K562 (cell line): ENCODE measurements around the gene ELF1. TPM values are rescaled to one million over a fixed set of nuclear protein-coding genes. Genes with fewer than 3 reads are reported as not detected.

ENCODE experiments used
- ATAC-seq: fragments of 200-7000 bp; cut with Tn5 transposase; 3 replicates; pipeline ENCODE4 v1.9.1; 2020; ENCODE audit warnings: moderate library complexity
- BruUV-seq: library from RNA; stranded (reverse); fragments of 400-500 nt; replicated peaks from 2 replicates; lab custom pipeline; 2021; lab: Mats Ljungman, UMichigan
- CTCF ChIA-PET: fragments of 300-600 bp; formaldehyde crosslinking; extraction: SDS; loops from one replicate; lab custom pipeline; 2021; ENCODE audit warnings: low intra/inter-chr PET ratio; lab: Yijun Ruan, JAX
- POLR2A ChIA-PET: fragments of 300-600, 350-650 bp; sonication (Branson Sonifier 250); formaldehyde crosslinking; extraction: SDS; loops from one replicate; lab custom pipeline; 2021; ENCODE audit warnings: antibody characterized with exemption, inconsistent platforms; lab: Yijun Ruan, JAX
- DNase-seq, 4 experiments: peaks; one replicate each; pipeline versions ENCODE4 v3.0.0 to v3.0.0-alpha.2; 2011 to 2018; ENCODE audit warnings: low spot score in 3 of 4, mixed read lengths in 3 of 4; ENCODE audit errors: extremely low read depth in 1 of 4
- FAIRE-seq: peaks from 2 replicates; lab custom pipeline; 2011; peaks lifted over from hg19 to GRCh38; lab: Jason Lieb, UNC
- H2AFZ ChIP-seq: 2 replicates; pipeline ENCODE4 v1.6.0; 2011; ENCODE audit warnings: low read depth, low read length, control low read depth, inconsistent platforms
- H3K27ac ChIP-seq: fragments of 200-600 bp; 3 replicates; pipeline ENCODE4 v1.8.0; 2011; ENCODE audit warnings: low read depth, mild to moderate bottlenecking, control low read depth, inconsistent platforms, low read length, moderate library complexity, mixed read lengths; ENCODE audit errors: extremely low read depth
- H3K27me3 ChIP-seq, 2 experiments: fragments of 300-600 bp in 1 of 2; 2 replicates in 1 of 2; 3 replicates in 1 of 2; pipeline versions ENCODE4 v1.6.0 to v1.8.0; 2011; ENCODE audit warnings: inconsistent platforms in 2 of 2, low read length in 2 of 2, mild to moderate bottlenecking in 1 of 2, mixed read lengths in 1 of 2, moderate library complexity in 1 of 2; ENCODE audit not compliant: control insufficient read depth in 2 of 2, insufficient read depth in 2 of 2
- H3K36me3 ChIP-seq: fragments of 300-600 bp; 3 replicates; pipeline ENCODE4 v1.8.0; 2011; ENCODE audit warnings: mild to moderate bottlenecking, low read length, inconsistent platforms; ENCODE audit not compliant: control insufficient read depth, insufficient read depth
- H3K4me1 ChIP-seq, 2 experiments: fragments of 200-600 bp in 1 of 2; replicated peaks in 1 of 2; 2 replicates in 1 of 2; 3 replicates in 1 of 2; pipeline versions ENCODE4 v1.5.1 to v1.8.0; 2011; ENCODE audit warnings: inconsistent platforms in 2 of 2, low read length in 2 of 2, mild to moderate bottlenecking in 1 of 2, mixed read lengths in 1 of 2, moderate library complexity in 1 of 2; ENCODE audit not compliant: control insufficient read depth in 2 of 2, insufficient read depth in 2 of 2
- H3K4me2 ChIP-seq: 2 replicates; pipeline ENCODE4 v1.6.1; 2011; ENCODE audit warnings: low read length, control low read depth, inconsistent platforms, mixed read lengths; ENCODE audit not compliant: insufficient read depth
- H3K4me3 ChIP-seq: fragments of 200-600 bp; sonication (generic), shearing (Covaris generic); 2 replicates; pipeline ENCODE4 v1.5.1; 2016; ENCODE audit warnings: control low read depth, inconsistent platforms
- H3K79me2 ChIP-seq: fragments of 200-600 bp; 3 replicates; pipeline ENCODE4 v1.8.0; 2011; ENCODE audit warnings: low read length, inconsistent platforms; ENCODE audit not compliant: control insufficient read depth, insufficient read depth
- H3K9ac ChIP-seq, 2 experiments: 2 replicates each; pipeline versions ENCODE4 v1.6.0 to v1.6.1; 2011; ENCODE audit warnings: low read depth in 2 of 2, low read length in 2 of 2, control low read depth in 1 of 2, inconsistent platforms in 1 of 2, mild to moderate bottlenecking in 1 of 2, mixed read lengths in 1 of 2; ENCODE audit not compliant: insufficient read depth in 1 of 2
- H3K9me1 ChIP-seq: one replicate; pipeline ENCODE4 v1.6.0; 2011; ENCODE audit warnings: inconsistent platforms, mild to moderate bottlenecking, low read length, moderate library complexity; ENCODE audit not compliant: control insufficient read depth, insufficient read depth
- H3K9me3 ChIP-seq: replicated peaks from 2 replicates; pipeline ENCODE4 v1.5.1; 2011; ENCODE audit warnings: low read depth, low read length, inconsistent platforms; ENCODE audit not compliant: control insufficient read depth, insufficient read depth
- H4K20me1 ChIP-seq: replicated peaks from 2 replicates; pipeline ENCODE4 v1.6.1; 2011; ENCODE audit warnings: low read length, inconsistent platforms, mixed read lengths; ENCODE audit not compliant: control insufficient read depth, insufficient read depth
- FOXK2 ChIP-seq, 2 experiments: fragments of 450-650 bp; IDR thresholded peaks in 1 of 2; conservative IDR thresholded peaks in 1 of 2; 2 replicates each; pipeline ENCODE4 v1.6.1; 2016; ENCODE audit warnings: low read depth in 2 of 2, mild to moderate bottlenecking in 1 of 2
- RBM25 ChIP-seq: fragments of 200-400 bp; formaldehyde crosslinking; IDR thresholded peaks from 2 replicates; pipeline ENCODE4 v1.6.1; 2018; ENCODE audit warnings: low read length, low read depth, moderate library complexity; ENCODE audit not compliant: severe bottlenecking
- SMAD1 ChIP-seq: fragments of 150-350 bp; IDR thresholded peaks from 2 replicates; pipeline ENCODE4 v1.6.1; 2014; ENCODE audit warnings: low read length, low read depth; ENCODE audit not compliant: partially characterized antibody
- SPI1 ChIP-seq: IDR thresholded peaks from 2 replicates; pipeline ENCODE4 v1.6.1; 2011; ENCODE audit warnings: low read depth, low read length, control low read depth, borderline replicate concordance
- ZFP36 ChIP-seq: fragments of 150-350 bp; IDR thresholded peaks from 2 replicates; pipeline ENCODE4 v1.6.1; 2018; ENCODE audit warnings: low read length, low read depth; ENCODE audit not compliant: partially characterized antibody
- WGBS: fragments of 100-300 bp; shearing (Covaris generic); methylation state at CpG from one replicate; pipeline ENCODE4 v1.1.6; 2016; ENCODE audit warnings: low coverage, mixed read lengths; ENCODE audit not compliant: insufficient coverage; ENCODE audit errors: missing lambda C conversion rate; 5-methylcytosine and 5-hydroxymethylcytosine counted together
- in situ Hi-C: fragments of 300-500 bp; cut with MboI; formaldehyde crosslinking; loops from 4 replicates; pipeline ENCODE4 v1.15.0; 2018; ENCODE audit warnings: inconsistent platforms, mixed read lengths
- intact Hi-C: fragments of 100-400 bp; cut with micrococcal nuclease; formaldehyde crosslinking; loops from 2 replicates; pipeline ENCODE4 v1.14.2; 2022
- polyA plus RNA-seq, 8 experiments: library from polyadenylated mRNA; depleted of rRNA in 4 of 8; stranded (reverse) in 5 of 8; unstranded in 3 of 8; fragments of >200 nt; fragmentation: Nextera tagmentation in 2 of 8; fragmentation: Illumina TruSeq in 1 of 8; extraction: Ambion mirVana in 2 of 8; extraction: Trizol in 1 of 8; gene quantifications; 2 replicates each; pipeline versions ENCODE4 v1.2.1 to v1.2.3, GENCODE V29; 2011 to 2014; ENCODE audit warnings: inconsistent platforms in 1 of 8, missing spikeins in 1 of 8
- total RNA-seq, 7 experiments: library from RNA; depleted of rRNA in 6 of 7; stranded (reverse); fragments of >200 nt in 6 of 7; fragmentation: Illumina TruSeq in 2 of 7; extraction: Trizol in 2 of 7; gene quantifications; 2 replicates each; pipeline versions ENCODE4 v1.2.1 to v1.2.3, GENCODE V29; 2011 to 2021; ENCODE audit warnings: low replicate concordance in 1 of 7

ELF1 gene
- total and polyA plus RNA-seq, 9 of the 15 experiments (the other 6 are each of a cell fraction or from before 2014, with no cell fraction given): 24.7 to 54.4 (median 33.4) TPM

DNA sequence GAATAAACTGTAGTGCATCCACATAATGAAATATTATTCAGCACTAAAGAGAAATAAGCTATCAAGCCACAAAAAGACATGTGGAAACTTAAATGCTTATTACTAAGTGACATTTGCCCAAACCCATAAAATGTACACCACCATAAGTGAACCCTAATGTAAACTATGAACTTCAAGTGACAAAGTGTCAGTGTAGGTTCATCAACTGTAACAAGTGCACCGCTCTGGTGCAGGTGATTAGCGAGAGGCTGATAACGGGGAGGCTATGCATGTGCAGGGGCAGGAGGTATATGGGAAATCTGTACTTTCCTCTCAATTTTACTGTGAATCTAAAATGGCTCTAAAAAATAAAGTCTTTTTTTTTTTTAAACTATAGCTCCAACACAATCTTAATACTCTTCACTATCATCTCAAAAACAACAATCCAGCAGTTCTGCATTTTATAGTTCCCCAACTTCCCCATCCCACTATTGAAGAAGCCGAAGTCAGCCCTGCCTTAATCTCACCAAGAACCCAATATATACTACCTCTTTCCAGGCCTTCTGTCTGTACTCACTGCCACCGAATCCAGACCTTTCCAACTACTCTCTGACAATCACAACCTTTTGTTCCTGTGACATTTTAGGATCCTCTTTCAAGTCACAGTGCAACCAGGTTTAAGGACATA, 22.6 kb downstream of the ELF1 start:
- intact Hi-C loops: no loop called here
- ChIA-PET CTCF (no interaction called here), POLR2A (no interaction called here)
- Histone ChIP-seq H3K4me2 (no peak overlapping the region), H3K4me1 (peaks cover 0 to 25% of the 10 kb centered on the region in 2 experiments; a peak in 3 of 5 replicates), H3K9me1 (no peaks in the 10 kb centered on the region), H3K79me2 (peaks cover 99% of the 10 kb centered on the region), H3K27me3 (no peaks in the 10 kb centered on the region), H2AFZ (no peak overlapping the region), H3K9me3 (peaks cover under 1% of the 10 kb centered on the region; the same call in 1 of the 2 replicates), H3K27ac (0 out of 3 replicates have a peak overlapping the region, but pooled peaks have one; percentile 16), H3K36me3 (peaks cover 41% of the 10 kb centered on the region), H4K20me1 (no peaks in the 10 kb centered on the region; the same call in 1 of the 2 replicates), H3K4me3 (no peak overlapping the region), H3K9ac (no peak overlapping the region)
- WGBS: 68% methylated on average over 3 of the region's 5 CpGs
- no TSS peak for BruUV-seq
- DNase-seq: no peak
- TF ChIP-seq FOXK2 (conservative IDR thresholded peaks at IDR 0.05 in 1 of 2, IDR thresholded peaks at IDR 0.05 in 1 of 2; ENCODE audit: low read depth in 2 of 2): no peak
- TF ChIP-seq SPI1: 0 out of 2 replicates have a peak, but pooled peaks have one; percentile 10
- FAIRE-seq: no peak
- peak; percentile 43; the same call in 2 of the 3 replicates for ATAC-seq
- in situ Hi-C loops: no loop called here

DNA sequence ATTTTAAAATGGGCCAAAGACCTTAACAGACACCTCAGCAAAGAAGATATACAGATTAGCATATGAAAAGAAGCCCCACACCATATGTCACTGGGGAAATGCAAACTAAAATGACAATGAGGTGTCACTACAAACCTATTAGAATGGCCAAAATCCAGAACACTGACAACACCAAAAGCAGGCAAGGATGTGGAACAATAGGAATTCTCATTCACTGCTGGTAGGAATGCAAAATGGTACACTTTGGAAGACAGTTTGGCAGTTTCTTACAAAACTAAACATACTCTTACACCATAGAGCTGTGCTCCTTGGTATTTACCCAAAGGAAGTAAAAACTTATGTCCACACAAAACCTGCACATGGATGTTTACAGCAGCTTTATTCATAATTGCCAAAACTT, 23.1 kb downstream of the ELF1 start:
- ATAC-seq: no peak; the same call in 2 of the 3 replicates
- Histone ChIP-seq H3K9ac (no peak overlapping the region), H3K9me1 (no peaks in the 10 kb centered on the region), H3K36me3 (peaks cover 38% of the 10 kb centered on the region), H3K79me2 (peaks cover 99% of the 10 kb centered on the region), H3K4me2 (no peak overlapping the region; the same call in 1 of the 2 replicates), H3K9me3 (no peaks in the 10 kb centered on the region), H2AFZ (no peak overlapping the region), H4K20me1 (no peaks in the 10 kb centered on the region; the same call in 1 of the 2 replicates), H3K27me3 (no peaks in the 10 kb centered on the region), H3K4me1 (peaks cover 0 to 25% of the 10 kb centered on the region in 2 experiments; a peak in 3 of 5 replicates), H3K27ac (no peak overlapping the region), H3K4me3 (no peak overlapping the region)
- FAIRE-seq: no peak
- BruUV-seq: no TSS peak
- ChIA-PET POLR2A (no interaction called here), CTCF (no interaction called here)
- in situ Hi-C loops: no loop called here
- TF ChIP-seq RBM25: peak; percentile 68
- TF ChIP-seq SMAD1: no peak
- TF ChIP-seq ZFP36: peak; percentile 64
- intact Hi-C loops: no loop called here
- DNase-seq: no peak
